Fibroblast of pulmonary artery (primary cell): ENCODE data around the gene ADNP.

Experiments used
- DNase-seq: peaks from one replicate; pipeline ENCODE4 v3.0.0-alpha.2; 2010; ENCODE audit warnings: low read depth
- H3K4me3 ChIP-seq: replicated peaks from 2 replicates; pipeline ENCODE4 v1.5.1; 2011; ENCODE audit warnings: low read depth, mild to moderate bottlenecking, control low read depth, low read length, moderate library complexity
- CTCF ChIP-seq: IDR thresholded peaks from 2 replicates; pipeline ENCODE4 v1.5.1; 2011; ENCODE audit warnings: mild to moderate bottlenecking, control low read depth, low read length, inconsistent platforms; ENCODE audit errors: missing control alignments

Gene ADNP

GRCh38 chr20:50915424-50915823, 15.8 kb downstream of the ADNP start:
- H3K4me3 ChIP-seq, result no peak overlapping the region

DNA sequence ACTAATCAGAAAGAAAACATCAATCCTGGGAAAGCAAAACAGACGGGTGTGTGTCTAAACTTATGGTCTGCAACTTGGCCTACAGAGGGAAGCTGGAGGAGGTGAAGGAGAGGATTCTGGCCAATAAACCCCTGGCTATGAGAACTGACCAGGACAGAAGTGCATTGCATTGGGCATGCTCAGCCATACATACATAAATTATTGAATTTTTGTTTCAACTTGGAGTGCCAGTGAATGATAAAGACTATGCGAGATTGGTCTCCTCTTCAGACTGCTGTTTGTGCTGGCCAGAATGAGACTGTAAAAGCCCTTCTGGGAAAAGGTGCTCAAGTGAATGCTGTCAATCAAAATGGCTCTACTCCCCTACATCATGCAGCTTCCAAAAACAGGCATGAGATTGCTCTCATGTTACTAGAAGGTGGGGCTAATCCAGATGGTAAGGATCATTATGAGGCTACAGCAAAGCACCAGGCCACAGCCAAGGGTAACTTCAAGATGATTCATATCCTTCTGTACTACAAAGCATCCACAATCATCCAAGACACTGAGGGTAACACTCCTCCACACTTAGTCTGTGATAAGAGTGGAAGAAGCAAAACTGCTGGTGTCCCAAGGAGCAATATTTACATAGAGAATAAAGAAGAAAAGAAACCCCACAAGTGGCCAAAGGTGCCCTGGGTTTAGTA, 17.4 kb downstream of the ADNP start:
- peak; percentile 79 for DNase-seq
- no peak for TF ChIP-seq CTCF
- H3K4me3 ChIP-seq, result no peak overlapping the region

More at GRCh38 chr20:50915424-50915823, 15.8 kb downstream of the ADNP start:
- TF ChIP-seq CTCF, result no peak
- peak; percentile 70 for DNase-seq

GRCh38 chr20:50911716-50912115, 19.5 kb downstream of the ADNP start:
- DNase-seq, result no peak
- no peak for TF ChIP-seq CTCF
- H3K4me3 ChIP-seq, result no peak overlapping the region

DNA sequence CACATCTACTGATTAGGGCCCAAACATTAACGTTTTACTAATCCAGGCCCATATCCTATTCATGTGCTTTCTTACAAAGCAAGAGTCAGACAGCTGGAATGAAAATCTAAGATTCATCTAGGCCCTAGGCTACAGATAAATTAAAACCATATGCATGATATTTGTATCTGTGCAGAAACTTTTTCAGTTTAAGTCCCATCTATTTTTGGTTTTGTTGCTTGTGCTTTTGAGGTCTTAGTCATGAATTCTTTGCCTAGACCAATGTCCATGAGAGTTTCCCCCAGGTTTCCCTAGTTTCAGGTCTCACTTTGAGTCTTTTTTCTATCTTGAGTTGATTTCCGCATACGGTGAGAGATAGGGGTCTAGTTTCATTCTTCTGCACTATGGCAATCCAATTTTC, 20.2 kb downstream of the ADNP start:
- no peak for DNase-seq
- H3K4me3 ChIP-seq, result no peak overlapping the region
- TF ChIP-seq CTCF, result no peak

- no peak for DNase-seq
- no peak overlapping the region for H3K4me3 ChIP-seq
- TF ChIP-seq CTCF, result no peak
Observed at GRCh38 chr20:50909413-50909812, 21.8 kb downstream of the ADNP start.

DNA sequence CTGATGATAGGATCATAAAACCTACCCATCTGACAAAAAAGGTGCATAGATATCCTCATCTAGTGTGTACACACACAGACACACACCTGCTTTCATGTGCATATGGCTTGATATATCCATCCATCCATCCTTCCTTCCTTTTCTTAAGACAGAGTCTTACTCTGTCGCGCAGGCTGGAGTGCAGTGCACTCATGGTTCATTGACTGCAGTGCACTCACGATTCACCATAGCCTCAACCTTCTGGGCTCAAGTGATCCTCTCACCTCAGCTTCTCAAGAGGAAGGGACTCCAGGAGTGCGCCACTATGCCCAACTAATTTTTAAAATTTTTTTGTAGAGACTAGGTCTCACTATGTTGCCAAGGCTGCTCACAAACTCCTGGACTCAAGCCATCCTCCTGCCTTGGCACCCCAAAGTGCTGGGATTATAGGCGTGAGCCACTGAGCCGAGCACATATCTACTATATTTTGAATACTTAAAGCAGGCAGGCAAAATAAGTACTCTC, 27.1 kb downstream of the ADNP start:
- DNase-seq, result no peak
- TF ChIP-seq CTCF, result no peak
- H3K4me3 ChIP-seq, result no peak overlapping the region
